A673 (cell line): ENCODE data around the gene FAM217B.

Source experiments
- CTCF ChIP-seq: fragments of 300-800, 200-600 bp; sonication (generic); conservative IDR thresholded peaks from 2 replicates; pipeline ENCODE4 v1.5.1; 2017; ENCODE audit warnings: low read depth, mild to moderate bottlenecking, antibody characterized with exemption, low read length, moderate library complexity, mixed read lengths
- EZH2 ChIP-seq: fragments of 200-600 bp; sonication (generic); IDR thresholded peaks from 2 replicates; pipeline ENCODE4 v1.6.1; 2017; ENCODE audit warnings: borderline replicate concordance, low read depth, mild to moderate bottlenecking, mixed read lengths, antibody characterized with exemption, low read length; ENCODE audit not compliant: poor library complexity, severe bottlenecking

GRCh38 chr20:59939879-59940128 is 385 bp upstream of the FAM217B start:
- TF ChIP-seq EZH2 (no peak), CTCF (no peak)
